Skin epidermis (tissue), 12 donors: ENCODE data around the gene TMED8.
"Not testable (repeated sequence)": the region's sequence is repeated elsewhere in the genome, so short reads cannot be mapped to it uniquely, and the experiment has no call there.

Experiments used
- H3K27ac ChIP-seq, 21 experiments: fragments of 200-600 bp; sonication (generic) in 11 of 21; one replicate each; pipeline ENCODE4 v1.5.0; 2020; ENCODE audit warnings: mild to moderate bottlenecking in 3 of 21, inconsistent platforms in 2 of 21, moderate library complexity in 2 of 21
- H3K4me3 ChIP-seq, 7 experiments: fragments of 200-600 bp; sonication (generic) in 2 of 7; one replicate each; pipeline ENCODE4 v1.5.0; 2020; ENCODE audit warnings: inconsistent platforms in 2 of 7, mild to moderate bottlenecking in 2 of 7, moderate library complexity in 1 of 7

Gene TMED8

GRCh38 chr14:77376771-77377501 lies at the start of gene TMED8, which contains the start of gene SAMD15:
TMED8 (minus strand) TSS chr14:77377094; CDS start chr14:77377053, 41 bp downstream.
SAMD15 (plus strand) TSS chr14:77377379; CDS start chr14:77377419, 40 bp downstream.
- Histone ChIP-seq H3K4me3 (peak within 1 kb of the TSS; percentile 67 to 91 (median 79)), H3K27ac (peak within 1 kb of the TSS; percentile 42 to 94 (median 84))

GRCh38 chr14:77426396-77426795 lies 49.5 kb upstream of the TMED8 start:
- H3K27ac ChIP-seq: no peak overlapping the region
- no peak overlapping the region for H3K4me3 ChIP-seq

- Histone ChIP-seq H3K27ac (no peak overlapping the region), H3K4me3 (no peak overlapping the region)
These were observed 48.0 kb upstream of the TMED8 start for GRCh38 chr14:77424862-77425261.

- Histone ChIP-seq H3K4me3 (no peak within 1 kb of the TSS), H3K27ac (no peak within 1 kb of the TSS)
These were observed 46.5 kb upstream of the TMED8 start, which contains the start of gene NOXRED1 for GRCh38 chr14:77423423-77423822. NOXRED1 (minus strand) TSS chr14:77423523; CDS start chr14:77422889, 634 bp downstream.

- Histone ChIP-seq H3K27ac (no peak overlapping the region), H3K4me3 (no peak overlapping the region)
These were observed 44.3 kb upstream of the TMED8 start for GRCh38 chr14:77421201-77421600.

- Histone ChIP-seq H3K27ac (no peak overlapping the region), H3K4me3 (no peak overlapping the region)
These were observed 39.9 kb upstream of the TMED8 start for GRCh38 chr14:77416836-77417235.

GRCh38 chr14:77416098-77416497 lies 39.2 kb upstream of the TMED8 start:
- not testable (repeated sequence) for H3K4me3 ChIP-seq, H3K27ac ChIP-seq

GRCh38 chr14:77415403-77416030 lies 38.6 kb upstream of the TMED8 start:
- H3K4me3 ChIP-seq, H3K27ac ChIP-seq: not testable (repeated sequence)

GRCh38 chr14:77409131-77409533 lies 32.2 kb upstream of the TMED8 start:
- Histone ChIP-seq H3K27ac (no peak overlapping the region), H3K4me3 (no peak overlapping the region)

GRCh38 chr14:77407158-77407557 lies 30.3 kb upstream of the TMED8 start:
- Histone ChIP-seq H3K27ac (peak overlapping the region in 1 of 21 experiments; percentile 27), H3K4me3 (no peak overlapping the region)

- H3K27ac ChIP-seq: no peak overlapping the region
- H3K4me3 ChIP-seq: no peak overlapping the region
These were observed 29.8 kb upstream of the TMED8 start for GRCh38 chr14:77406718-77407117.

GRCh38 chr14:77406086-77406485 lies 29.2 kb upstream of the TMED8 start:
- H3K4me3 ChIP-seq: no peak overlapping the region
- no peak overlapping the region for H3K27ac ChIP-seq

GRCh38 chr14:77403768-77404167 lies 26.9 kb upstream of the TMED8 start:
- Histone ChIP-seq H3K4me3 (no peak overlapping the region), H3K27ac (no peak overlapping the region)

GRCh38 chr14:77400216-77400615 lies 23.3 kb upstream of the TMED8 start:
- Histone ChIP-seq H3K4me3 (no peak overlapping the region), H3K27ac (no peak overlapping the region)

- Histone ChIP-seq H3K27ac (no peak overlapping the region), H3K4me3 (no peak overlapping the region)
These were observed 13.3 kb upstream of the TMED8 start for GRCh38 chr14:77390188-77390587.

- Histone ChIP-seq H3K27ac (no peak overlapping the region), H3K4me3 (no peak overlapping the region)
These were observed 1.8 kb upstream of the TMED8 start for GRCh38 chr14:77378701-77379100.

- H3K27ac ChIP-seq: peak overlapping the region in 12 of 21 experiments; percentile 78 to 94 (median 90)
These were observed 579 bp upstream of the TMED8 start for GRCh38 chr14:77377502-77377844.

GRCh38 chr14:77375973-77376770 lies 722 bp downstream of the TMED8 start:
- peak overlapping the region; percentile 42 to 94 (median 84) for H3K27ac ChIP-seq

More at GRCh38 chr14:77377502-77377844, 579 bp upstream of the TMED8 start:
- H3K4me3 ChIP-seq: peak overlapping the region; percentile 67 to 91 (median 79)

GRCh38 chr14:77375164-77375950 lies 1.5 kb downstream of the TMED8 start:
- peak overlapping the region in 2 of 7 experiments; percentile 89 to 91 for H3K4me3 ChIP-seq
- H3K27ac ChIP-seq: peak overlapping the region in 1 of 21 experiments; percentile 92

More at GRCh38 chr14:77375973-77376770, 722 bp downstream of the TMED8 start:
- peak overlapping the region; percentile 67 to 91 (median 79) for H3K4me3 ChIP-seq
